OCI-LY7 (cell line): ENCODE data around the gene FOXP1. TPM values are rescaled to one million over a fixed set of nuclear protein-coding genes. Genes with fewer than 3 reads are reported as not detected.

Experiments used
- BruUV-seq: library from RNA; stranded (reverse); fragments of 400-500 nt; replicated peaks from 2 replicates; lab custom pipeline; 2021; lab: Mats Ljungman, UMichigan
- CTCF ChIA-PET: fragments of 300-600 bp; sonication (Branson Sonifier 250); formaldehyde crosslinking; loops from one replicate; lab custom pipeline; 2022; ENCODE audit warnings: antibody characterized with exemption; ENCODE audit not compliant: unreplicated experiment; lab: Charles Lee
- POLR2A ChIA-PET: fragments of 300-600 bp; sonication (Branson Sonifier 250); formaldehyde crosslinking; loops from one replicate; lab custom pipeline; 2022; ENCODE audit warnings: antibody characterized with exemption; lab: Charles Lee
- DNase-seq: peaks from one replicate; pipeline ENCODE4 v3.0.0-alpha.2; 2015; ENCODE audit warnings: low spot score
- H2AFZ ChIP-seq: fragments of 200-600 bp; sonication (generic), shearing (Covaris generic); 2 replicates; pipeline ENCODE4 v1.6.1; 2014; ENCODE audit warnings: mild to moderate bottlenecking, antibody characterized with exemption, low read length, moderate library complexity
- H3K27ac ChIP-seq: fragments of 200-600 bp; sonication (generic); 2 replicates; pipeline ENCODE4 v1.5.1; 2014; ENCODE audit warnings: mixed run types, low read depth, mild to moderate bottlenecking, moderate library complexity, low read length, inconsistent platforms; ENCODE audit not compliant: poor library complexity, severe bottlenecking
- H3K36me3 ChIP-seq: fragments of 200-600 bp; sonication (generic); 2 replicates; pipeline ENCODE4 v1.6.1; 2014; ENCODE audit warnings: mild to moderate bottlenecking, antibody characterized with exemption, low read length, moderate library complexity, mixed read lengths; ENCODE audit not compliant: insufficient read depth
- H3K4me1 ChIP-seq: fragments of 200-600 bp; sonication (generic); 2 replicates; pipeline ENCODE4 v1.5.1; 2014; ENCODE audit warnings: mild to moderate bottlenecking, low read length; ENCODE audit not compliant: insufficient read depth, poor library complexity, severe bottlenecking
- H3K4me2 ChIP-seq: fragments of 200-600 bp; sonication (generic); 2 replicates; pipeline ENCODE4 v1.6.1; 2014; ENCODE audit warnings: mild to moderate bottlenecking, low read length
- H3K4me3 ChIP-seq: fragments of 200-600 bp; sonication (generic); 2 replicates; pipeline ENCODE4 v1.5.1; 2014; ENCODE audit warnings: mild to moderate bottlenecking, low read depth, low read length; ENCODE audit not compliant: poor library complexity, severe bottlenecking
- H3K79me2 ChIP-seq: fragments of 200-600 bp; sonication (generic); 2 replicates; pipeline ENCODE4 v1.6.1; 2016; ENCODE audit warnings: low read depth, mild to moderate bottlenecking, low read length, moderate library complexity, mixed read lengths; ENCODE audit not compliant: insufficient read depth
- H3K9me2 ChIP-seq: fragments of 200-600 bp; sonication (generic); 2 replicates; pipeline ENCODE4 v1.6.1; 2016; ENCODE audit warnings: mild to moderate bottlenecking, low read length, mixed read lengths; ENCODE audit not compliant: insufficient read depth
- H3K9me3 ChIP-seq: fragments of 200-600 bp; sonication (generic); 2 replicates; pipeline ENCODE4 v1.6.1; 2014; ENCODE audit warnings: mild to moderate bottlenecking, mixed run types, low read length, mixed read lengths
- H4K20me1 ChIP-seq: fragments of 200-600 bp; sonication (generic); 2 replicates; pipeline ENCODE4 v1.6.1; 2014; ENCODE audit warnings: mild to moderate bottlenecking, antibody characterized with exemption, low read length, moderate library complexity, mixed read lengths; ENCODE audit not compliant: insufficient read depth
- CTCF ChIP-seq: fragments of 200-600 bp; sonication (generic); conservative IDR thresholded peaks from 2 replicates; pipeline ENCODE4 v1.5.1; 2014; ENCODE audit warnings: mild to moderate bottlenecking, antibody characterized with exemption, low read length, moderate library complexity, mixed read lengths
- EZH2phosphoT487 ChIP-seq: fragments of 200-600 bp; sonication (generic); IDR thresholded peaks from 2 replicates; pipeline ENCODE4 v1.6.1; 2018; ENCODE audit warnings: low read depth, borderline replicate concordance, mild to moderate bottlenecking, mixed run types, antibody characterized with exemption, low read length, moderate library complexity, mixed read lengths
- intact Hi-C: fragments of 100-400 bp; cut with micrococcal nuclease; formaldehyde crosslinking; loops from one replicate; pipeline ENCODE4 v1.10.0; 2022; ENCODE audit not compliant: unreplicated experiment
- total RNA-seq, 2 experiments: library from RNA; depleted of rRNA in 1 of 2; stranded (reverse); fragments of >200 nt in 1 of 2; shearing (Covaris generic) in 1 of 2; gene quantifications; 2 replicates each; pipeline ENCODE4 v1.2.3, GENCODE V29; 2014 to 2022

Gene FOXP1
- total RNA-seq, 2 experiments from 2014 or later, result 87.3 to 151 TPM

GRCh38 chr3:71062952-71063772 lies 520.4 kb downstream of the FOXP1 start:
- POLR2A ChIA-PET, result interaction anchor here (0.6 to 3.7 kb wide), 8 partner anchors 11 to 68 kb away, joined by 3 to 15 read pairs (median 3); no protein-coding TSS in a partner anchor
- no peak for DNase-seq
- H3K4me1 ChIP-seq, result peaks cover 62% of the 10 kb centered on the region

GRCh38 chr3:71062037-71062932 lies 521.2 kb downstream of the FOXP1 start:
- BruUV-seq, result no TSS peak
- DNase-seq, result no peak
- ChIA-PET POLR2A (interaction anchor here (0.7 to 3.7 kb wide), 7 partner anchors 11 to 69 kb away, joined by 3 to 15 read pairs (median 3); no protein-coding TSS in a partner anchor), CTCF (no interaction called here)
- Histone ChIP-seq H3K9me2 (no peaks in the 10 kb centered on the region), H3K79me2 (peaks cover 85% of the 10 kb centered on the region; the same call in 1 of the 2 replicates), H3K4me1 (peaks cover 62% of the 10 kb centered on the region), H2AFZ (no peak overlapping the region), H3K4me3 (peak overlapping the region; percentile 70), H3K9me3 (no peaks in the 10 kb centered on the region), H3K36me3 (no peaks in the 10 kb centered on the region), H3K27ac (no peak overlapping the region), H3K4me2 (peak overlapping the region; percentile 97), H4K20me1 (peaks cover 77% of the 10 kb centered on the region)
- intact Hi-C loops, result no loop called here
- TF ChIP-seq CTCF (no peak), EZH2phosphoT487 (no peak)

More at GRCh38 chr3:71062952-71063772, 520.4 kb downstream of the FOXP1 start:
- Histone ChIP-seq H3K4me2 (peak overlapping the region; percentile 97), H3K79me2 (peaks cover 81% of the 10 kb centered on the region; the same call in 1 of the 2 replicates), H3K9me3 (no peaks in the 10 kb centered on the region), H2AFZ (no peak overlapping the region), H3K27ac (no peak overlapping the region), H3K9me2 (no peaks in the 10 kb centered on the region), H3K36me3 (no peaks in the 10 kb centered on the region), H3K4me3 (peak overlapping the region; percentile 70), H4K20me1 (peaks cover 68% of the 10 kb centered on the region)
- intact Hi-C loops, result no loop called here
- CTCF ChIA-PET, result no interaction called here
- BruUV-seq, result no TSS peak
- no peak for TF ChIP-seq EZH2phosphoT487
- TF ChIP-seq CTCF, result no peak
